Esophagus squamous epithelium (tissue), 4 donors: ENCODE results near the gene FOXJ2.

Source experiments
- POLR2A ChIP-seq, 4 donors: fragments of 450-650 bp; IDR thresholded peaks; one replicate each; pipeline ENCODE4 v1.6.1; 2017; ENCODE audit warnings: antibody characterized with exemption in 4 of 4, mild to moderate bottlenecking in 4 of 4, moderate library complexity in 3 of 4
- TF ChIP-seq, protein P1 (sequence below), 6 experiments: fragments of 450-650 bp in 4 of 6; fragments of 200-600 bp in 2 of 6; sonication (generic) in 2 of 6; IDR thresholded peaks; one replicate each; pipeline ENCODE4 v1.5.1; 2016 to 2019; ENCODE audit warnings: antibody characterized with exemption in 6 of 6, mild to moderate bottlenecking in 4 of 6, moderate library complexity in 4 of 6

DNA sequence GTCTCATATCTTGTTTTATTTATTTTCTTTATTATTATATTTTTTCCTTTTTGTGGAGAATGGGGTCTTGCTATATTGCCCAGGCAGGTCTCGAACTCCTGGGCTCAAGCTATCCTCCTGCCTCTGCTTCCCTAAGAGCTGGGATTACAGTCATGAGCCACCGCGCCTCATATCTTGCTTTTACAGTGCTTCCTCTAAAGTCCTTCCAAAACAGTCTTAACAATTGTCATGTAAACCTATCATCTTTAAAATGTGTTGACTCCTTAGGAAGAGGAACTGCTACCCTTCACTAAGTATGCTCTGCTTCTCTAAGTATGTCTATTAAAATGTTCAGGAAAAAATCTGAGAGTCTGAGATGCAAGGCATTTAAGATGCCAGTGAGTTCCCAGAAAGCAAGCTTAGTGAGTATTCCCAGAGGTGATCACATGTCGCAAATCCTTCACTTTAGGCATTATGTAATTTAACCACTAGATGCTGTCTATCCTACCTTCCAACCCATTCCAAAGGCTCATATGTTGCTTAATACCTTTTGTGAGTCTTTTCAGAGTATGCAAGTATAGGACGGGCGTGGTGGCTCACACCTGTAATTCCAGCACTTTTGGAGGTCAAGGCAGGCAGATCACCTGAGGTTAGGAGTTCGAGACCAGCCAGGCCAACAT is 19.7 kb upstream of the FOXJ2 start:
- TF ChIP-seq, protein P1, sequence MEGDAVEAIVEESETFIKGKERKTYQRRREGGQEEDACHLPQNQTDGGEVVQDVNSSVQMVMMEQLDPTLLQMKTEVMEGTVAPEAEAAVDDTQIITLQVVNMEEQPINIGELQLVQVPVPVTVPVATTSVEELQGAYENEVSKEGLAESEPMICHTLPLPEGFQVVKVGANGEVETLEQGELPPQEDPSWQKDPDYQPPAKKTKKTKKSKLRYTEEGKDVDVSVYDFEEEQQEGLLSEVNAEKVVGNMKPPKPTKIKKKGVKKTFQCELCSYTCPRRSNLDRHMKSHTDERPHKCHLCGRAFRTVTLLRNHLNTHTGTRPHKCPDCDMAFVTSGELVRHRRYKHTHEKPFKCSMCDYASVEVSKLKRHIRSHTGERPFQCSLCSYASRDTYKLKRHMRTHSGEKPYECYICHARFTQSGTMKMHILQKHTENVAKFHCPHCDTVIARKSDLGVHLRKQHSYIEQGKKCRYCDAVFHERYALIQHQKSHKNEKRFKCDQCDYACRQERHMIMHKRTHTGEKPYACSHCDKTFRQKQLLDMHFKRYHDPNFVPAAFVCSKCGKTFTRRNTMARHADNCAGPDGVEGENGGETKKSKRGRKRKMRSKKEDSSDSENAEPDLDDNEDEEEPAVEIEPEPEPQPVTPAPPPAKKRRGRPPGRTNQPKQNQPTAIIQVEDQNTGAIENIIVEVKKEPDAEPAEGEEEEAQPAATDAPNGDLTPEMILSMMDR (IDR thresholded peaks at IDR 0.05): no peak
- no peak for TF ChIP-seq POLR2A (IDR thresholded peaks at IDR 0.05)
